ENCODE results near the gene HDAC10.

DNA sequence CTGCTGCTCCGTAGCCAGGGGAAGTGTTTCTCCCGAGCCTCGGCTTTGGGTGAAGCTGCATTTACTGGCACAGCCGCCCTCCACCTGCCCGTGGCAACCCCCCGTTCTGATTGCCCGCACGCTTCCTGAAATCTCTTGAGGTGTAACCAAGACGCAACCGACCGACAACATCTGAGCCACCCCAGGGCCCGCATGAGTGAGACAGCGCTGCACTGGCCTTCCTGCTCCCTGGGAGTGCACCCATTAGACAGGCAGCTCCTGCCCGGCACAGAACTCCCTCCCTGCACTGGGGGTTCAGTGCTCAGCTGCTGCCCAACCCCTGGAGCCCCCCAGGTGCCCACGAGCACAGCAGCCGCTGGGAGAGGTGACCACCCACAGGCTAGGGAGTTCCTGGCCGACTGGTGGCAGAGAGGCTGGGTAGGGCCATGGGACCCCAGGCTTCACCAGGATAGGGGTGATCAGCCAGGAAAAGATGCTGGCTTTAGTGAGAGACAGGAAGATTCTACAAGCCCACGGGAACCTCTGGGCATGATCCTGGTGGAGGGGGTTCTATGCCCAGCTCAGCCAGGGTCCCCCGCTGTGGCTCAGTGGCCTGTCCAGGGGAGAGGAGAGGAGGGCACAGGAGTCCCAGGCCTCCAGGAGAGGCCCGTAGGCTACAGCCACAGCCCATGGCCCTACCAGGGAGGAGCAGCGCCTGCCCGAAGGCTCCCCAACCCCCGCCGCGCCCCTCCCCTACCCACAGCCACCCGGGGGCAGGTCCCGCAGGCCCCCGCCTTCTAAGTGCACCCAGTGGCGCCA lies 41.8 kb upstream of the HDAC10 start:
- TF ChIP-seq CTCF (IDR thresholded peaks at IDR 0.05) (no peak), POLR2A (IDR thresholded peaks at IDR 0.05) (no peak)
